Coronary artery (tissue), 2 donors: ENCODE data around the gene TJP1.
A peak's percentile ranks its signal among the peaks of the same experiment; 100 is the strongest.

Source experiments
- DNase-seq: peaks from one replicate; pipeline ENCODE4 v3.0.0-alpha.2; 2017; ENCODE audit warnings: low spot score
- H3K27ac ChIP-seq, 2 donors: fragments of 200-600 bp; sonication (generic); one replicate each; pipeline ENCODE4 v1.5.1; 2016 to 2019
- H3K4me3 ChIP-seq: fragments of 200-600 bp; sonication (generic); 2 replicates; pipeline ENCODE4 v1.5.1; 2016; ENCODE audit warnings: mild to moderate bottlenecking, moderate library complexity
- TF ChIP-seq, protein P1 (sequence below): fragments of 200-600 bp; sonication (generic); IDR thresholded peaks from one replicate; pipeline ENCODE4 v1.5.1; 2019; ENCODE audit warnings: antibody characterized with exemption

Gene TJP1

DNA sequence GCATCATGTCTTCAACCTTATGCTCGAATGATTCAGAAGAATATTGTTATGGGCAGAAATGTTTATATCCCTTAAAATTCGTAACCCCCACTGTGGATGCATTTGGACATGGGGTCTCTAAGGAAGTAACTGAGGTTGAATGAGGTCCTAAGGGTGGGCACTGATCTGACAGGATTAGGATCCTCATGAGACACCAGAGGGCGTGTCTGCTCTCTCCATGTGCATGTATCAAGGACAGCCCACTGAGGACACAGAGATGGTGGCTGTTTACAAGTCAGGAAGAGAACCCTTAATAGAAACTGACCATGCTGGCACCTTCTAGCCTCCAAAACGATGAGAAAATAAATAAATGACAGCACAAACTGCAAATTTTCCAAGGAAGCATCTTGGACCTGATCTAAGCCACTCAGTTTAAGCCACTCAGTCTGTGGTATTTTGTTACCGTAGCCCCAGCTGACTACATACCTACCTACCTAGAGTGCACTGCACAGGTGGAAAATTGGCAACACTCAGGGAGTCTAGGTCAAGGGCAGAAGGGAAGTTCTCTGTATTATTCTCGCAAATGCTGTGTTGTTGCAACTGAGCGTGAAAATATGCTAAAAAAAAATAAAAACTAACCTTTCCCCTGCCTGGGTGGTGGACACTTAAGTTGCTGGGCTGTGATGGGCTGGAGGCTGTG lies 126.6 kb downstream of the TJP1 start:
- Histone ChIP-seq H3K27ac (no peak overlapping the region), H3K4me3 (no peak overlapping the region)
- TF ChIP-seq, protein P1, sequence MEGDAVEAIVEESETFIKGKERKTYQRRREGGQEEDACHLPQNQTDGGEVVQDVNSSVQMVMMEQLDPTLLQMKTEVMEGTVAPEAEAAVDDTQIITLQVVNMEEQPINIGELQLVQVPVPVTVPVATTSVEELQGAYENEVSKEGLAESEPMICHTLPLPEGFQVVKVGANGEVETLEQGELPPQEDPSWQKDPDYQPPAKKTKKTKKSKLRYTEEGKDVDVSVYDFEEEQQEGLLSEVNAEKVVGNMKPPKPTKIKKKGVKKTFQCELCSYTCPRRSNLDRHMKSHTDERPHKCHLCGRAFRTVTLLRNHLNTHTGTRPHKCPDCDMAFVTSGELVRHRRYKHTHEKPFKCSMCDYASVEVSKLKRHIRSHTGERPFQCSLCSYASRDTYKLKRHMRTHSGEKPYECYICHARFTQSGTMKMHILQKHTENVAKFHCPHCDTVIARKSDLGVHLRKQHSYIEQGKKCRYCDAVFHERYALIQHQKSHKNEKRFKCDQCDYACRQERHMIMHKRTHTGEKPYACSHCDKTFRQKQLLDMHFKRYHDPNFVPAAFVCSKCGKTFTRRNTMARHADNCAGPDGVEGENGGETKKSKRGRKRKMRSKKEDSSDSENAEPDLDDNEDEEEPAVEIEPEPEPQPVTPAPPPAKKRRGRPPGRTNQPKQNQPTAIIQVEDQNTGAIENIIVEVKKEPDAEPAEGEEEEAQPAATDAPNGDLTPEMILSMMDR: no peak
- no peak for DNase-seq

DNA sequence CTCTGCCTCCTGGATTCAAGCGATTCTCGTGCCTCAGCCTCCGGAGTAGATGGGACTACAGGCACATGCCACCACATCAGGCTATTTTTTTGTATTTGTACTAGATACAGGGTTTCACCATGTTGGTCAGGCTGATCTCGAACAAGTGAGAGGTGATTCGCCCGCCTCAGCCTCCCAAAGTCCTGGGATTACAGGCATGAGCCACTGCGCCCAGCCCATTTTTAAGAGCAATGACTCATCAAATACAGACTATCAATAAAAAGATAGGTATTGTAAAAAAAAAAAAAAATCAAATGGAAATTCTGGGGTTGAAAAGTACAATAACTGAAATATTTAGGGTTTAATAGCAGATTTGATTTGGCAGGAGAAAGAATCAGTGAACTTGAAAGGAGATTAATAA lies 129.0 kb downstream of the TJP1 start:
- TF ChIP-seq, protein P1: no peak
- no peak overlapping the region for H3K4me3 ChIP-seq
- H3K27ac ChIP-seq: no peak overlapping the region
- no peak for DNase-seq

DNA sequence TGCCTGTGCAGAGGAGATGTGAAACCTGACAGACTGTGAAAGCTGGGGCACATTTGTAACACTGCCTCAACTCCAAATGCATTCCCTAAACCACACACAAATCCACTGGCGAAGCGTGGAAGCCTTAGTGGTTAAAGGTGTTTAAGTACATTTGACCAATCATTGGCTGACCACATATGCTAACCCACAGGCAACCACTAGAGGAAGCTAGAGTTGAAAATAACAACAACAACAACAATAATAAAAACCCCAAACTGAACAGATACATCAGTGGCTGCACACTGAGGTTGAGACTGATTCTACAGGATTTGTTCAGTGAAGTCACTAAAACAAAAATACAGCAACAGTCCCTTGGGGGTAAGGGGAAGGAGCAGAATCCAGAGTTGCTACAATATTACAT lies 129.7 kb downstream of the TJP1 start:
- no peak for DNase-seq

DNA sequence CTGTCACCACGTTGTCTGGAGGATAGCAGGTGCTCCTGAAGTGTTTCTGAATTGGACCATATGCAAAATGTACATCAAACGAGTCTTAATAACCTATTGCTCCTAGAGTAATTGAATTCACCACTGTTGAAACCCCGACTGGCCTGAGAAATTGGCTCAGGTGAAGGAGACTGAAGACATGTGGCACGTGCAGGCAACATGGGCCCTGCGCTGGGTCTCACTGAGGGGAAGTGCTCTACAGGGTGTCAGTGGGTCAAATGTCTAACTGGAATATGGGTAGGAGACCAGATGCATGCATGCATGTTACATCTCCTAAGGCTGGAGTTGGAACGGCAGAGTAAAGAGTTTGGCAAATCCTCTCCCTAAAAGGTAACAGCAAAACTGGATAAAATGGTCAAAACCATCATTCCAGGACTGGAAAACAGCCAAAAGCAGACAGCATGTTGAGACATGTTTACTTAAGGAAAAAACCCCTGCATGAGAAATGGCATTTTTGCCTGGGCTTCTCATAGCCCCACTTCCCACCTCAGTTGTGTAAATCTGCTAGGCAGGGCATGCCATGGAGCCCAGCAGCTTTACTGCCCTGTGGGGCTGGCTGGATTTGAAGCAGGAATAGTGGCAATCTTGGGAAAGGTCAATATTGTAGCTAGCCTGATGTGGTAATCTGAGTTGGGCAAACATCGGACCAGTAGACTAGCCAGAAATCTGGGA lies 131.3 kb downstream of the TJP1 start:
- Histone ChIP-seq H3K4me3 (no peak overlapping the region), H3K27ac (no peak overlapping the region)
- TF ChIP-seq, protein P1: no peak
- DNase-seq: no peak

More for the DNA sequence above, 129.7 kb downstream of the TJP1 start:
- Histone ChIP-seq H3K27ac (no peak overlapping the region), H3K4me3 (no peak overlapping the region)
- TF ChIP-seq, protein P1: no peak

DNA sequence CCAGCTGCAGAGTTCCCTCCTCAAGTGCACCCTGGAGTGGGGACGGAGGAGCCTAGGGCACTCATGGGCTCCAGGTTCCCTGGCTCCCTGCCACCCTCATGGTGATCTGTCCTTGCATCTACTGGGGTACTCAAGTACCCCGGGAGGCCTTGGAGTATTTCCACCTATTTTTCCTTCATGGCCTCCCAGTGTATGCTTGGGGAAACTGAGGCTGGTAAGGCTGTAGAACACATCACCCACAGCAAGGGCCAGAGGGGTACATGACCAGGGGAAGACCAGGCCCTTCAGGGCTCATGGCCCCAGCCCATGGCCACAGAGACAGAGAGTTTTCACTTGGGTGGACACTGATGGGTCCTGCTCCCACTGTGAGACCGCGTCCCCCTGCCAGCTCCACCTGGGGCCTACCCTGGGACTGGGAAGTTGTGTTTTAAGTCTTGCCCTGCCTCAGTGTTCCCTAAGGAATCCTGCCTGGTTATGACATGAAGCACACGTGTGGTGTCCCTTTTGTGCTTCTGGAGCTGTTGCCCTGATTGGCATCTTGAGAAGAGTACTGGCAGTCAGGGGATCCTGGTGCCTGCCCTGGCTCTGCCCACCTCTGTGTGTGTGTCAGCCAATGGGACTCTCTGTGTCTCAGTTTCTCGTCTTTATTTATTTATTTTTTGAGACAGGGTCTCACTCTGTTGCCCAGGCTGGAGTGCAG lies 132.8 kb downstream of the TJP1 start:
- Histone ChIP-seq H3K4me3 (no peak overlapping the region), H3K27ac (no peak overlapping the region)
- DNase-seq: peak; percentile 60
- TF ChIP-seq, protein P1: no peak

DNA sequence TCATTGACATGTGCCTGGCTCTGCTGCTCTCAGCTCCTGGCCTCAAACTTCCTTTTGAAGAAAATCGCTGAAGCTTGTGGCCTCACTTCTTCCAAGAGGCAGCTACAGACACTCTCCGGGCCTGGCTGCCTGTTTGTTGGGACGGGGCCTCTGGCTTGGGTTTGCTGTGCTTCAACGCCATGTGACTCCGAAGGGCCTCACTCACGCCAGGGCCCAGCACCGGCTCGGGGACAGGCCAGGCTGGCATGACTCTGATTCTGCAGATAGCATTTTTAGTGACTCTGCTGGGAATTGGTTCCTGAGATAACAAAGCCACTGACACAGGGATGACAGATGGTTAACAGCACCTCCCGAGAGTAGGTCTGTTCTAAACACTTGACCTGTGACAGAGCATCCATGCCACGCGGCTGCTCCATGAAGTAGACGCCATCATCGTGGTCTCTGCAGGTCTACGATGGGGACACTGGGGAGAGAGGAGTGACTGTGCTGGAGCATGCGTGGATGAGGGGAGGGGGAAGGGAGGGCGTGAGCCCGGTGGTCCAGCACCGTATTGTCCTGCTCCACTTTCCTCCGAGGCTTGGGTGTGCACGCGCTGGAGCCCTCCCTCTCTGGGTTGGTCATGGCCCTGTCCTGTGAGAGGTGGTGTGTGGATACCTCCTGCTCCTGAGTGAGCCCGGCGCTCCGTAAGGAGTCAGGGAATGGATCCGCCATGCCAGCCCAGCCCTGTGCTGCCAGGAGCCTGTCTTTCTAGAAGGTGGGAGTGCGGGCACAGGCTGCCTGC lies 133.6 kb downstream of the TJP1 start:
- no peak overlapping the region for H3K4me3 ChIP-seq
- H3K27ac ChIP-seq: no peak overlapping the region
- TF ChIP-seq, protein P1: no peak
- peak; percentile 43 for DNase-seq
